SK-N-SH treated with all-trans-retinoic acid at 6 μM for 48 hours (cell line): ENCODE results near the gene SLC39A10.

Experiments used
- ATAC-seq: fragments of 200-7000 bp; cut with Tn5 transposase; 3 replicates; pipeline ENCODE4 v1.9.1; 2020; ENCODE audit warnings: mild to moderate bottlenecking, moderate library complexity
- ARNTL ChIP-seq: fragments of 450-650 bp; formaldehyde crosslinking; IDR thresholded peaks from 2 replicates; pipeline ENCODE4 v1.5.0; 2020; ENCODE audit warnings: low read depth, mild to moderate bottlenecking, moderate library complexity, borderline replicate concordance
- BACH2 ChIP-seq: fragments of 250-450 bp; sonication (Bioruptor Pico); IDR thresholded peaks from 2 replicates; pipeline ENCODE4 v1.9.0; 2021; ENCODE audit warnings: mild to moderate bottlenecking, borderline replicate concordance
- CREB5 ChIP-seq: fragments of 250-450 bp; sonication (Bioruptor Pico); IDR thresholded peaks from 2 replicates; pipeline ENCODE4 v1.5.1; 2020; ENCODE audit warnings: low read depth, mild to moderate bottlenecking, moderate library complexity
- CSDC2 ChIP-seq: fragments of 250-450 bp; sonication (Bioruptor Pico); IDR thresholded peaks from 2 replicates; pipeline ENCODE4 v1.5.0; 2020; ENCODE audit warnings: mild to moderate bottlenecking, moderate library complexity
- CSRNP3 ChIP-seq: fragments of 250-450 bp; sonication (Bioruptor Pico); IDR thresholded peaks from 2 replicates; pipeline ENCODE4 v1.5.1; 2021; ENCODE audit warnings: mild to moderate bottlenecking, moderate library complexity
- ESRRG ChIP-seq: fragments of 250-450 bp; sonication (Bioruptor Pico); IDR thresholded peaks from 2 replicates; pipeline ENCODE4 v1.6.1; 2021; ENCODE audit warnings: mild to moderate bottlenecking
- GLIS3 ChIP-seq: fragments of 250-450 bp; sonication (Bioruptor Pico); IDR thresholded peaks from 2 replicates; pipeline ENCODE4 v1.5.0; 2020; ENCODE audit warnings: mild to moderate bottlenecking, moderate library complexity
- ISL1 ChIP-seq: fragments of 250-450 bp; sonication (Bioruptor Pico); IDR thresholded peaks from 2 replicates; pipeline ENCODE4 v2.1.2; 2022; ENCODE audit warnings: mild to moderate bottlenecking, moderate library complexity
- OSR1 ChIP-seq: fragments of 250-450 bp; sonication (Bioruptor Pico); IDR thresholded peaks from 2 replicates; pipeline ENCODE4 v1.8.0; 2022; ENCODE audit warnings: moderate library complexity, mild to moderate bottlenecking, inconsistent platforms
- PATZ1 ChIP-seq: fragments of 250-450 bp; sonication (Bioruptor Pico); IDR thresholded peaks from 2 replicates; pipeline ENCODE4 v1.8.0; 2020; ENCODE audit warnings: mild to moderate bottlenecking, moderate library complexity, borderline replicate concordance
- POU6F1 ChIP-seq: fragments of 250-450 bp; sonication (Bioruptor Pico); IDR thresholded peaks from 2 replicates; pipeline ENCODE4 v1.8.0; 2021; ENCODE audit warnings: low read depth, mild to moderate bottlenecking, moderate library complexity, borderline replicate concordance
- PPARA ChIP-seq: fragments of 250-450 bp; sonication (Bioruptor Pico); IDR thresholded peaks from 2 replicates; pipeline ENCODE4 v1.5.0; 2020; ENCODE audit warnings: mild to moderate bottlenecking, borderline replicate concordance
- RARB ChIP-seq: fragments of 250-450 bp; sonication (Bioruptor Pico); IDR thresholded peaks from 2 replicates; pipeline ENCODE4 v1.8.0; 2021; ENCODE audit warnings: mild to moderate bottlenecking, moderate library complexity
- SNAI2 ChIP-seq: fragments of 250-450 bp; sonication (Bioruptor Pico); IDR thresholded peaks from 2 replicates; pipeline ENCODE4 v1.5.0; 2020; ENCODE audit warnings: mild to moderate bottlenecking, moderate library complexity
- TCF4 ChIP-seq: fragments of 250-450 bp; sonication (Bioruptor Pico); IDR thresholded peaks from 2 replicates; pipeline ENCODE4 v1.8.0; 2021; ENCODE audit warnings: mild to moderate bottlenecking, moderate library complexity, borderline replicate concordance
- TOX ChIP-seq: fragments of 250-450 bp; sonication (Bioruptor Pico); IDR thresholded peaks from 2 replicates; pipeline ENCODE4 v1.8.0; 2021; ENCODE audit warnings: mild to moderate bottlenecking, moderate library complexity, borderline replicate concordance
- TSHZ2 ChIP-seq: fragments of 250-450 bp; sonication (Bioruptor Pico); IDR thresholded peaks from 2 replicates; pipeline ENCODE4 v1.5.0; 2020; ENCODE audit warnings: mild to moderate bottlenecking, moderate library complexity
- ZFP3 ChIP-seq: fragments of 250-450 bp; sonication (Bioruptor Pico); IDR thresholded peaks from 2 replicates; pipeline ENCODE4 v1.5.0; 2020; ENCODE audit warnings: mild to moderate bottlenecking, moderate library complexity
- ZFP30 ChIP-seq: fragments of 450-650 bp; formaldehyde crosslinking; IDR thresholded peaks from 2 replicates; pipeline ENCODE4 v1.5.0; 2022; ENCODE audit warnings: mild to moderate bottlenecking, moderate library complexity
- ZNF565 ChIP-seq: fragments of 450-650 bp; formaldehyde crosslinking; conservative IDR thresholded peaks from 2 replicates; pipeline ENCODE4 v1.5.0; 2020; ENCODE audit warnings: low read depth, mild to moderate bottlenecking, moderate library complexity
- ZNF70 ChIP-seq: fragments of 450-650 bp; formaldehyde crosslinking; IDR thresholded peaks from 2 replicates; pipeline ENCODE4 v1.5.0; 2020; ENCODE audit warnings: mild to moderate bottlenecking, moderate library complexity
- ZNF8 ChIP-seq: fragments of 450-650 bp; formaldehyde crosslinking; IDR thresholded peaks from 2 replicates; pipeline ENCODE4 v1.5.0; 2020; ENCODE audit warnings: mild to moderate bottlenecking, moderate library complexity

Gene SLC39A10

GRCh38 chr2:195758846-195759245 is 101.8 kb downstream of the SLC39A10 start:
- TF ChIP-seq PPARA (CRISPR knock-in tag), result no peak
- no peak for TF ChIP-seq GLIS3
- no peak for TF ChIP-seq ISL1 (CRISPR knock-in tag)
- no peak for TF ChIP-seq TOX (CRISPR knock-in tag)
- no peak for TF ChIP-seq ZNF8 (CRISPR knock-in tag)
- no peak for TF ChIP-seq ZFP3
- TF ChIP-seq ARNTL (CRISPR knock-in tag), result no peak
- TF ChIP-seq OSR1 (CRISPR knock-in tag), result no peak
- no peak for TF ChIP-seq ZNF70 (CRISPR knock-in tag)
- no peak for TF ChIP-seq TCF4
- ATAC-seq, result no peak

- no peak for ATAC-seq
- TF ChIP-seq POU6F1 (CRISPR knock-in tag), result no peak
- no peak for TF ChIP-seq ISL1 (CRISPR knock-in tag)
- no peak for TF ChIP-seq ZNF8 (CRISPR knock-in tag)
- TF ChIP-seq TCF4, result no peak
- TF ChIP-seq PPARA (CRISPR knock-in tag), result no peak
- TF ChIP-seq ZFP3, result no peak
- no peak for TF ChIP-seq ESRRG
- no peak for TF ChIP-seq CSRNP3
- TF ChIP-seq SNAI2 (CRISPR knock-in tag), result no peak
- no peak for TF ChIP-seq ZFP30 (CRISPR knock-in tag)
- TF ChIP-seq RARB (CRISPR knock-in tag), result no peak
- TF ChIP-seq PATZ1 (CRISPR knock-in tag), result no peak
- no peak for TF ChIP-seq CREB5
- no peak for TF ChIP-seq OSR1 (CRISPR knock-in tag)
- TF ChIP-seq GLIS3, result no peak
- no peak for TF ChIP-seq TOX (CRISPR knock-in tag)
Observed at GRCh38 chr2:195759877-195760276, 102.9 kb downstream of the SLC39A10 start.

- no peak for ATAC-seq
- no peak for TF ChIP-seq ISL1 (CRISPR knock-in tag)
- TF ChIP-seq PPARA (CRISPR knock-in tag), result no peak
- TF ChIP-seq TCF4, result no peak
- no peak for TF ChIP-seq TOX (CRISPR knock-in tag)
- TF ChIP-seq POU6F1 (CRISPR knock-in tag), result no peak
- no peak for TF ChIP-seq ZFP3
- no peak for TF ChIP-seq CREB5
- no peak for TF ChIP-seq TSHZ2 (CRISPR knock-in tag)
- no peak for TF ChIP-seq GLIS3
- TF ChIP-seq RARB (CRISPR knock-in tag), result no peak
- no peak for TF ChIP-seq BACH2 (CRISPR knock-in tag)
- TF ChIP-seq ZNF8 (CRISPR knock-in tag), result no peak
- TF ChIP-seq CSDC2 (CRISPR knock-in tag), result no peak
- TF ChIP-seq ZNF565 (CRISPR knock-in tag), result no peak
- no peak for TF ChIP-seq PATZ1 (CRISPR knock-in tag)
- TF ChIP-seq ZFP30 (CRISPR knock-in tag), result no peak
- no peak for TF ChIP-seq SNAI2 (CRISPR knock-in tag)
Observed at GRCh38 chr2:195763866-195764265, 106.8 kb downstream of the SLC39A10 start.
